HG03469 (cell line): ENCODE results near the gene ALAD.
A peak's percentile ranks its signal among the peaks of the same experiment; 100 is the strongest.
"Not testable (repeated sequence)": the region's sequence is repeated elsewhere in the genome, so short reads cannot be mapped to it uniquely, and the experiment has no call there.

ENCODE experiments used
- ATAC-seq: cut with Tn5 transposase; IDR thresholded peaks from one replicate; pipeline ENCODE4 v1.9.1; 2021; ENCODE audit warnings: mild to moderate bottlenecking, moderate library complexity, moderate number of reproducible peaks; ENCODE audit not compliant: unreplicated experiment

ALAD gene

GRCh38 chr9:113401027-113401792 is at the start of gene ALAD:
TSS of gene ALAD (minus strand) at chr9:113401284. CDS start at chr9:113393559, 7,725 bp downstream.
- peak; percentile 97 for ATAC-seq

GRCh38 chr9:113449376-113449775 is 48.3 kb upstream of the ALAD start:
- no peak for ATAC-seq

GRCh38 chr9:113446323-113446740 is 45.2 kb upstream of the ALAD start:
- ATAC-seq = no peak

- no peak for ATAC-seq
These were observed 43.7 kb upstream of the ALAD start for GRCh38 chr9:113444736-113445135.

GRCh38 chr9:113437716-113438115 is 36.6 kb upstream of the ALAD start:
- ATAC-seq = not testable (repeated sequence)

- ATAC-seq = no peak
These were observed 35.8 kb upstream of the ALAD start for GRCh38 chr9:113436728-113437515.

- ATAC-seq = no peak
These were observed 30.1 kb upstream of the ALAD start for GRCh38 chr9:113431191-113431590.

GRCh38 chr9:113428062-113428615 is 27.1 kb upstream of the ALAD start:
- no peak for ATAC-seq

- ATAC-seq = no peak
These were observed 26.5 kb upstream of the ALAD start for GRCh38 chr9:113427629-113428028.

GRCh38 chr9:113426701-113427100 is 25.6 kb upstream of the ALAD start:
- ATAC-seq = no peak

GRCh38 chr9:113425072-113425471 is 24.0 kb upstream of the ALAD start:
- no peak for ATAC-seq

- ATAC-seq = no peak
These were observed 20.6 kb upstream of the ALAD start for GRCh38 chr9:113421726-113422125.

- no peak for ATAC-seq
These were observed 16.3 kb upstream of the ALAD start for GRCh38 chr9:113417370-113417769.

GRCh38 chr9:113416149-113416721 is 15.2 kb upstream of the ALAD start:
- peak; percentile 79 for ATAC-seq

GRCh38 chr9:113410207-113410864 is 9.3 kb upstream of the ALAD start, which contains the start of the genes C9orf43 and POLE3:
TSS of gene C9orf43 (plus strand) at chr9:113410747. CDS start at chr9:113413494, 2,747 bp downstream.
TSS of gene POLE3 (minus strand) at chr9:113410675. CDS start at chr9:113410293, 382 bp downstream.
- ATAC-seq = peak; percentile 83

- peak; percentile 1 for ATAC-seq
These were observed 8.8 kb upstream of the ALAD start for GRCh38 chr9:113409883-113410206.

- ATAC-seq = no peak
These were observed 8.4 kb upstream of the ALAD start for GRCh38 chr9:113409481-113409880.

GRCh38 chr9:113406873-113407511 is 5.9 kb upstream of the ALAD start:
- not testable (repeated sequence) for ATAC-seq

GRCh38 chr9:113406353-113406752 is 5.3 kb upstream of the ALAD start:
- not testable (repeated sequence) for ATAC-seq

- ATAC-seq = no peak
These were observed 2.6 kb upstream of the ALAD start for GRCh38 chr9:113403646-113404045.
